Left lung (tissue), 10 donors: ENCODE results near the gene FAU. TPM values are rescaled to one million over a fixed set of nuclear protein-coding genes. Genes with fewer than 3 reads are reported as not detected.
"Not testable (repeated sequence)": the region's sequence is repeated elsewhere in the genome, so short reads cannot be mapped to it uniquely, and the experiment has no call there.

Experiments
- ATAC-seq: fragments of 200-7000 bp; cut with Tn5 transposase; one replicate; pipeline ENCODE4 v1.9.1; 2020; ENCODE audit warnings: moderate library complexity
- DNase-seq, 4 donors: peaks; one replicate each; pipeline ENCODE4 v3.0.0-alpha.2; 2013 to 2020
- H3K27ac ChIP-seq, 2 donors: fragments of 200-600 bp; sonication (generic) in 1 of 2; one replicate each; pipeline versions ENCODE4 v1.5.0 to v1.8.0; 2020 to 2021
- H3K27me3 ChIP-seq, 2 donors: fragments of 200-600 bp; sonication (generic) in 1 of 2; one replicate each; pipeline versions ENCODE4 v1.5.0 to v1.8.0; 2020 to 2021
- H3K36me3 ChIP-seq, 2 donors: fragments of 200-600 bp; sonication (generic) in 1 of 2; one replicate each; pipeline versions ENCODE4 v1.5.0 to v1.8.0; 2020 to 2021
- H3K4me1 ChIP-seq, 2 donors: fragments of 200-600 bp; one replicate each; pipeline ENCODE4 v1.8.0; 2021
- H3K4me3 ChIP-seq, 2 donors: fragments of 200-600 bp; sonication (generic) in 1 of 2; one replicate each; pipeline versions ENCODE4 v1.5.0 to v1.8.0; 2020 to 2021; ENCODE audit warnings: mild to moderate bottlenecking in 1 of 2
- H3K9me3 ChIP-seq, 2 donors: fragments of 200-600 bp; sonication (generic) in 1 of 2; one replicate each; pipeline versions ENCODE4 v1.5.0 to v1.8.0; 2020 to 2021
- CTCF ChIP-seq, 2 donors: fragments of 200-600 bp; sonication (generic) in 1 of 2; IDR thresholded peaks; one replicate each; pipeline versions ENCODE4 v1.5.0 to v1.8.0; 2021; ENCODE audit warnings: antibody characterized with exemption in 2 of 2
- intact Hi-C, 2 donors: fragments of 100-400 bp; cut with DNase I; formaldehyde crosslinking; loops; one replicate each; pipeline versions ENCODE4 v1.11.2 to v1.14.2; 2022
- polyA plus RNA-seq, 6 donors: library from polyadenylated mRNA; unstranded; fragments of 120-200 nt; gene quantifications; one replicate each; pipeline ENCODE4 v1.2.1, GENCODE V29; 2013; ENCODE audit not compliant: insufficient read length in 6 of 6
- total RNA-seq, 2 donors: library from RNA; stranded (reverse); fragmentation: NEBNext Ultra II Directional; extraction: Animal tissue kit (Norgen Biotek cat#: 25700); gene quantifications; one replicate each; pipeline ENCODE4 v1.2.1, GENCODE V29; 2021
- donor health status: DM: no; HTN: yes; CAD: no.
- donor health status: DM: no; HTN: no; CAD: no.

Gene FAU
- total and polyA plus RNA-seq, 8 donors = 621 to 1,036 (median 818) TPM

DNA sequence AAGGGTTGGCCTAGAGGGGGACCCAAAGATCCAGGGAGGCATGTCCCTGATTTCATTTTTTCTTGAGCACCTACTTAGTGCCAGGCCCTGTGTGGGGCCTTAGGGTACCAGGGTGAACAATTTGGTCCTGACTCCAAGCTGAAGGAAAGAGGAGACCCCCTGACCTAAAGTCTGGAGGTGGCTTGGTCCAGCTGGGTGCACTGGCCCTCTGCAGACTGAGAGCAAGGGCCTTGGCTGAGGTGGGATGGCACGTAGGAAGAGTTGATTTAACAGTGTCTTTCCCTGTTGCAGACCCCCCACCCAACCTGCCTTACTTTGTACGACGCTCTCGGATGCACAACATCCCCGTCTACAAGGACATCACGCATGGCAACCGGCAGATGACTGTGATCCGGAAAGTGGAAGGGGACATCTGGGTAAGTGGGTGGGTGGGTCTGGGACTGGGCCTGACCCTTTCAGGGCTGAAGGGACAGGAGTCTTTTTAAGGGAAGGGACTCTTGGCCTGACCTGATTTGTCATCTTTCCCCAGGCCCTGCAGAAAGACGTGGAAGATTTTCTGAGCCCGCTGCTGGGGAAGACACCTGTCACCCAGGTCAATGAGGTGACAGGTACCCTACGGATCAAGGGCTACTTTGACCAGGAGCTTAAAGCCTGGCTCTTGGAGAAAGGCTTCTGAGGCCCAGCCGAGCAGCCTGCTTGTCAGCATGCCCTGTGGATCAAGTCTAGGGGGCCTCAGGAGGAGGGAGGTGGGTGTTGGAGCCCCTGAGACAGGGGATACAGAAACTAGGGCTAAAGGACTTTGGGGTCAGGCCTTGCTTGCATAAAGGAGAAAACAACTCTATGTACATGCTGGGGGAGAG is 3.5 kb upstream of the FAU start:
- no peak overlapping the region for H3K4me3 ChIP-seq
- H3K9me3 ChIP-seq = no peaks in the 10 kb centered on the region
- no peak overlapping the region for H3K27ac ChIP-seq
- no peaks in the 10 kb centered on the region for H3K27me3 ChIP-seq
- intact Hi-C loops = no loop called here
- DNase-seq (no peak), ATAC-seq (no peak)
- peaks cover 6 to 37% of the 10 kb centered on the region in 2 donors for H3K4me1 ChIP-seq
- no peak for TF ChIP-seq CTCF (IDR thresholded peaks at IDR 0.05)
- peaks cover 0 to 71% of the 10 kb centered on the region in 2 donors for H3K36me3 ChIP-seq

DNA sequence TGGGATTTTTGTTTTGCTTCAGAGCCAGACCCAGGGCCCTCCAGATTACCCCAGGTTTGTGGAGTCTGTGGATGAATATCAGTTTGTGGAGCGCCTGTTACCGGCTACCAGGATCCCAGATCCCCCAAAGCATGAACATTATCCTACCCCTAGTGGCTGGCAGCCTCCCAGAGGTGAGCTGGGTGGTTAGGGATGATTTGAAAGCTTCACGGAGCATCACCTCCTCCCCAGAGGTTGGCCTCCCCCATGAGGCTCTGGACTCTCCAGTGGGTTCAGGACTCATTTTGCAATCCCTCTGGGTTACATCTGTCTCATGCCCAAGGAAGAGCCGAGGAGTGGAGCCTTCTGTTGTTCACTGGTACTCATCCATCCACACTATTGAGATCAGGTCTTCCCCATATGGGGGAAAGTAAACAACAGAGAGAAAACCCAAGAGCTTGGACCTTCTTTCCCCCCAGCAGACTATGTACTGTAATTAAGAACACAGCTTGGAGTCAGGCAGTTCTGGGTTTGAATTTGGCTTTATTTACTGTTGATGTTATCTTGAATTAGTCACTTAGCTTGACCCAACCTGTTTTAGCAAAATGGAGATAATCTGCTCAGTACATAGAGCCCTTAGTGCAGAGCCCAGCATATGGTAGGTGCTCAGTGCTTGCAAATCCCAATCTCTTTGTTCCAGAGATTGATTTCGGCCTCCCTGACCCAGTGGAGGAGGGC is 2.7 kb upstream of the FAU start:
- Histone ChIP-seq H3K9me3 (no peaks in the 10 kb centered on the region), H3K27ac (no peak overlapping the region), H3K27me3 (no peaks in the 10 kb centered on the region), H3K4me3 (no peak overlapping the region), H3K36me3 (peaks cover 0 to 71% of the 10 kb centered on the region in 2 donors), H3K4me1 (peaks cover 6 to 44% of the 10 kb centered on the region in 2 donors)
- no peak for ATAC-seq
- DNase-seq = no peak
- intact Hi-C loops = no loop called here
- no peak for TF ChIP-seq CTCF (IDR thresholded peaks at IDR 0.05)

GRCh38 chr11:65121447-65121864 is 478 bp downstream of the FAU start:
- no peak for ATAC-seq
- DNase-seq = no peak
- Histone ChIP-seq H3K9me3 (no peaks in the 10 kb centered on the region), H3K27ac (peak overlapping the region; percentile 89 to 96), H3K4me3 (peak overlapping the region; percentile 91 to 99), H3K4me1 (peaks cover 11 to 63% of the 10 kb centered on the region in 2 donors), H3K27me3 (no peaks in the 10 kb centered on the region), H3K36me3 (peaks cover 0 to 58% of the 10 kb centered on the region in 2 donors)
- no peak for TF ChIP-seq CTCF (IDR thresholded peaks at IDR 0.05)
- intact Hi-C loops = no loop called here

DNA sequence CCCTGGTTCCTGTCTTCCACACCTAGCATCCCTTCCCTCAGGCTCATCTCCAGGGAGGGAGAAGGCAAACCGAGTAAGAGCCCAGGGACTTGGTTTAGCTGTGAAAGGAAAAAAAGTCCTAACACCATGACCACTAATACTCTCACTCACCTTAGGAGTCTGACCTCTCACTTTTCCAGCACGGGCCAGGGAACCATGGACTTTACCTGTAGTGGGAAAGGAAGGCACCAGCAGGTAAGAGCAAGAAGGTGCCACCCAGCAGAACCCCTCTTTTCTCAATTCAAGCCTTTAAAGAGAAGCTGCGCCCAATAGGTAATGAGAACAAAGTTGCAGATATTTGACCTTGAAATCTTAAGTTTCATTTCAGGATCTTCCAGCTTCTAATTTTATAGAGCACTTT is 1.1 kb downstream of the FAU start:
- no peaks in the 10 kb centered on the region for H3K27me3 ChIP-seq
- H3K36me3 ChIP-seq = peaks cover 0 to 55% of the 10 kb centered on the region in 2 donors
- H3K4me3 ChIP-seq = peak overlapping the region in 1 of 2 donors; percentile 99
- peaks cover 14 to 69% of the 10 kb centered on the region in 2 donors for H3K4me1 ChIP-seq
- TF ChIP-seq CTCF (IDR thresholded peaks at IDR 0.05) = no peak
- H3K27ac ChIP-seq = peak overlapping the region in 1 of 2 donors; percentile 96
- ATAC-seq = no peak
- H3K9me3 ChIP-seq = no peaks in the 10 kb centered on the region
- intact Hi-C loops = no loop called here
- DNase-seq = no peak

- TF ChIP-seq CTCF (IDR thresholded peaks at IDR 0.05) = no peak
- DNase-seq (no peak), ATAC-seq (no peak)
- Histone ChIP-seq H3K9me3 (no peaks in the 10 kb centered on the region), H3K27ac (peak overlapping the region in 1 of 2 donors; percentile 93), H3K4me3 (no peak overlapping the region), H3K4me1 (peaks cover 14 to 72% of the 10 kb centered on the region in 2 donors), H3K27me3 (no peaks in the 10 kb centered on the region), H3K36me3 (peaks cover 0 to 50% of the 10 kb centered on the region in 2 donors)
- intact Hi-C loops = no loop called here
Observed at GRCh38 chr11:65119670-65119995, 2.3 kb downstream of the FAU start.

DNA sequence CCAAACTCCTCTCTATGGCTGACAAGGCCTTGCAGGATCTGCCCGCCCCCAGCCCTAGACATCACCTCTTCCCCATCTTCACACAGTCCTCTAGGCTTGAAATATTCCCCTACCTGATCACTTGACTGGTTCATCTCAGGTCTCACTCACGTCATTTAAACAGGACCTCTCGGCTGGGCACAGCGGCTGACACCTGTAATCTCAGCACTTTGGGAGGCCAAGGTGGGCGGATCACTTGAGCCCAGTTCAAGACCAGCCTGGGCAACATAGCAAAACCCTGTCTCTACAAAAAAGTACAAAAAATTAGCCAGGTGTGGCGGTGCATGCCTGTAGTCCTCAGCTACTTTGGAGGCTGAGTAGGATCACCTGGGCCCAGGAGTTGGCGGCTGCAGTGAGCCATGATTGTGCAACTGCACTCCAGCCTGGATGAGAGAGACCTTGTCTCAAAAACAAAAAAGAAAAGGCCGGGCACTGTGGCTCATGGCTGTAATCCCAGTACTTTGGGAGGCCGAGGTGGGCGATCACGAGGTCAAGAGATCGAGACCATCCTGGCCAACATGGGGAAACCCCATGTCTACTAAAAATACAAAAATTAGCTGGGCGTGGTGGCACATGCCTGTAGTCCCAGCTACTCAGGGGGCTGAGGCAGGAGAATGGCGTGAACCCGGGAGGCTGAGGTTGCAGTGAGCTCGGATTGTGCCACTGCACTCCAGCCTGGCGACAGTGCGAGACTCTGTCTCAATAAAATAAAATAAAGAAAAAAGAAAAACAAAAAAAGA is 2.9 kb downstream of the FAU start:
- peak overlapping the region in 1 of 2 donors; percentile 93 for H3K27ac ChIP-seq
- H3K9me3 ChIP-seq, ATAC-seq, H3K4me3 ChIP-seq, intact Hi-C loops, H3K27me3 ChIP-seq: not testable (repeated sequence)
- H3K36me3 ChIP-seq = peaks cover 0 to 45% of the 10 kb centered on the region in 2 donors
- H3K4me1 ChIP-seq = peaks cover 14 to 66% of the 10 kb centered on the region in 2 donors
- peak in 1 of 4 donors; percentile 39 for DNase-seq
